Keratinocyte (primary cell): ENCODE data around the gene FAHD1. TPM values are rescaled to one million over a fixed set of nuclear protein-coding genes. Genes with fewer than 3 reads are reported as not detected.

Source experiments
- DNase-seq: peaks from one replicate; pipeline ENCODE4 v3.0.0-alpha.2; 2011; ENCODE audit warnings: low read depth, missing footprints, low spot score
- FAIRE-seq: peaks from 2 replicates; lab custom pipeline; 2011; peaks lifted over from hg19 to GRCh38; lab: Jason Lieb, UNC
- H2AFZ ChIP-seq: 2 replicates; pipeline ENCODE4 v1.6.0; 2012; ENCODE audit warnings: low read length, control low read depth, inconsistent platforms; ENCODE audit not compliant: control insufficient read depth
- H3K27ac ChIP-seq: 2 replicates; pipeline ENCODE4 v1.5.1; 2011; ENCODE audit warnings: low read length; ENCODE audit not compliant: control insufficient read depth, insufficient read depth
- H3K27me3 ChIP-seq: 3 replicates; pipeline ENCODE4 v1.6.0; 2011; ENCODE audit warnings: low read length; ENCODE audit not compliant: control insufficient read depth, insufficient read depth; ENCODE audit errors: extremely low read depth
- H3K36me3 ChIP-seq, 2 experiments: 2 replicates in 1 of 2; 3 replicates in 1 of 2; pipeline ENCODE4 v1.5.1; 2011; ENCODE audit warnings: low read length in 2 of 2, mild to moderate bottlenecking in 1 of 2; ENCODE audit not compliant: control insufficient read depth in 2 of 2, insufficient read depth in 2 of 2; ENCODE audit errors: extremely low read depth in 1 of 2
- H3K4me1 ChIP-seq: 3 replicates; pipeline ENCODE4 v1.5.1; 2011; ENCODE audit warnings: low read length; ENCODE audit not compliant: control insufficient read depth, insufficient read depth; ENCODE audit errors: extremely low read depth
- H3K4me2 ChIP-seq: 3 replicates; pipeline ENCODE4 v1.6.0; 2011; ENCODE audit warnings: low read depth, low read length; ENCODE audit not compliant: control insufficient read depth, insufficient read depth; ENCODE audit errors: extremely low read depth
- H3K4me3 ChIP-seq, 3 experiments: fragments of 200-600 bp in 1 of 3; sonication (generic) in 1 of 3; 2 replicates in 2 of 3; 3 replicates in 1 of 3; pipeline ENCODE4 v1.5.1; 2011 to 2016; ENCODE audit warnings: low read length in 3 of 3, mild to moderate bottlenecking in 3 of 3, control low read depth in 2 of 3, inconsistent platforms in 1 of 3, low read depth in 1 of 3, mixed read lengths in 1 of 3, mixed run types in 1 of 3, moderate library complexity in 1 of 3; ENCODE audit not compliant: control insufficient read depth in 2 of 3, insufficient read depth in 2 of 3; ENCODE audit errors: extremely low read depth in 1 of 3
- H3K79me2 ChIP-seq: 2 replicates; pipeline ENCODE4 v1.6.0; 2012; ENCODE audit warnings: low read length; ENCODE audit not compliant: control insufficient read depth, insufficient read depth
- H3K9ac ChIP-seq: 3 replicates; pipeline ENCODE4 v1.6.0; 2011; ENCODE audit warnings: low read length; ENCODE audit not compliant: control insufficient read depth, insufficient read depth; ENCODE audit errors: extremely low read depth
- H3K9me1 ChIP-seq: 3 replicates; pipeline ENCODE4 v1.6.0; 2011; ENCODE audit warnings: low read length; ENCODE audit not compliant: control insufficient read depth, insufficient read depth; ENCODE audit errors: extremely low read depth
- H3K9me3 ChIP-seq: 2 replicates; pipeline ENCODE4 v1.5.1; 2012; ENCODE audit warnings: low read depth, low read length; ENCODE audit not compliant: control insufficient read depth
- H4K20me1 ChIP-seq: 3 replicates; pipeline ENCODE4 v1.6.0; 2011; ENCODE audit warnings: low read length; ENCODE audit not compliant: control insufficient read depth, insufficient read depth; ENCODE audit errors: extremely low read depth
- CTCF ChIP-seq, 3 experiments: IDR thresholded peaks in 1 of 3; conservative IDR thresholded peaks in 1 of 3; optimal IDR thresholded peaks in 1 of 3; 2 replicates in 2 of 3; 3 replicates in 1 of 3; pipeline versions ENCODE3 to v1.5.1; 2011; ENCODE audit warnings: low read length in 3 of 3, mild to moderate bottlenecking in 3 of 3, moderate library complexity in 2 of 3, control low read depth in 1 of 3, inconsistent platforms in 1 of 3; ENCODE audit not compliant: insufficient read depth in 2 of 3; ENCODE audit errors: extremely low read depth in 1 of 3
- EZH2 ChIP-seq: IDR thresholded peaks from one replicate; pipeline ENCODE4 v1.6.1; 2012; ENCODE audit warnings: inconsistent platforms, mild to moderate bottlenecking, low read length, moderate library complexity
- dilution Hi-C: fragments of 300-500 bp; cut with MboI; formaldehyde crosslinking; loops from one replicate; pipeline ENCODE4 v1.7.0; 2020; ENCODE audit warnings: low sequenced_read_pairs; ENCODE audit not compliant: extremely low pct_ligation_motif_present
- polyA plus RNA-seq, 5 experiments: library from polyadenylated mRNA; depleted of rRNA in 3 of 5; stranded (reverse) in 3 of 5; stranded (forward) in 1 of 5; unstranded in 1 of 5; fragments of >200 nt; gene quantifications; 1 replicate in 1 of 5; 2 replicates in 3 of 5; 3 replicates in 1 of 5; pipeline versions ENCODE4 v1.2.1 to v1.2.3, GENCODE V29; 2011 to 2012; ENCODE audit warnings: missing spikeins in 2 of 5, low read depth in 1 of 5, low replicate concordance in 1 of 5

Gene FAHD1
- polyA plus RNA-seq, 1 donor (not counting 4 experiments of a cell fraction or from before 2014, with no cell fraction given) = 29.4 TPM

- Histone ChIP-seq H3K4me3 (no peak overlapping the region), H3K4me1 (no peaks in the 10 kb centered on the region), H3K27me3 (no peaks in the 10 kb centered on the region), H3K36me3 (peaks cover 0 to 3% of the 10 kb centered on the region in 2 experiments), H3K9me3 (no peaks in the 10 kb centered on the region), H3K9me1 (no peaks in the 10 kb centered on the region), H3K4me2 (no peak overlapping the region), H2AFZ (no peak overlapping the region), H3K27ac (no peak overlapping the region), H3K9ac (no peak overlapping the region), H3K79me2 (no peaks in the 10 kb centered on the region), H4K20me1 (no peaks in the 10 kb centered on the region)
- TF ChIP-seq EZH2 (no peak), CTCF (optimal IDR thresholded peaks at IDR 0.05 in 1 of 3, IDR thresholded peaks at IDR 0.05 in 1 of 3, conservative IDR thresholded peaks at IDR 0.05 in 1 of 3; ENCODE audit: extremely low read depth in 1 of 3, insufficient read depth in 2 of 3, low read length in 3 of 3) (no peak)
- dilution Hi-C loops = no loop called here
- DNase-seq = no peak
- FAIRE-seq = no peak
Measured at GRCh38 chr16:1808691-1809090, 18.3 kb upstream of the FAHD1 start.

- Histone ChIP-seq H3K4me1 (no peaks in the 10 kb centered on the region), H3K9me3 (no peaks in the 10 kb centered on the region), H3K4me2 (no peak overlapping the region), H3K9me1 (no peaks in the 10 kb centered on the region), H3K4me3 (no peak overlapping the region), H3K36me3 (peaks cover 0 to 3% of the 10 kb centered on the region in 2 experiments), H3K27ac (no peak overlapping the region), H2AFZ (no peak overlapping the region), H4K20me1 (no peaks in the 10 kb centered on the region), H3K27me3 (no peaks in the 10 kb centered on the region), H3K79me2 (no peaks in the 10 kb centered on the region), H3K9ac (no peak overlapping the region)
- dilution Hi-C loops = no loop called here
- no peak for FAIRE-seq
- TF ChIP-seq CTCF (optimal IDR thresholded peaks at IDR 0.05 in 1 of 3, IDR thresholded peaks at IDR 0.05 in 1 of 3, conservative IDR thresholded peaks at IDR 0.05 in 1 of 3; ENCODE audit: extremely low read depth in 1 of 3, insufficient read depth in 2 of 3, low read length in 3 of 3) = no peak
- no peak for TF ChIP-seq EZH2
- no peak for DNase-seq
Measured at GRCh38 chr16:1809281-1809801, 17.7 kb upstream of the FAHD1 start.
